ENCODE measurements around the gene USP3. TPM values are rescaled to one million over a fixed set of nuclear protein-coding genes. Genes with fewer than 3 reads are reported as not detected.

Gene USP3
- total RNA-seq, 1 donor from 2014 or later, result 74.5 TPM

GRCh38 chr15:63473749-63473998 is 30.7 kb upstream of the USP3 start:
- ATAC-seq, result no peak
- no peak overlapping the region for H3K4me3 ChIP-seq
- H3K4me1 ChIP-seq, result peaks cover 41% of the 10 kb centered on the region
- DNase-seq, result no peak
- intact Hi-C loops (cut with DNase I), result no loop called here
- no peak for TF ChIP-seq CTCF (IDR thresholded peaks at IDR 0.05)
- no peaks in the 10 kb centered on the region for H3K27me3 ChIP-seq (ENCODE audit: low read depth)
- H3K36me3 ChIP-seq, result no peaks in the 10 kb centered on the region
- H3K27ac ChIP-seq, result peak overlapping the region; percentile 44
- no peaks in the 10 kb centered on the region for H3K9me3 ChIP-seq

DNA sequence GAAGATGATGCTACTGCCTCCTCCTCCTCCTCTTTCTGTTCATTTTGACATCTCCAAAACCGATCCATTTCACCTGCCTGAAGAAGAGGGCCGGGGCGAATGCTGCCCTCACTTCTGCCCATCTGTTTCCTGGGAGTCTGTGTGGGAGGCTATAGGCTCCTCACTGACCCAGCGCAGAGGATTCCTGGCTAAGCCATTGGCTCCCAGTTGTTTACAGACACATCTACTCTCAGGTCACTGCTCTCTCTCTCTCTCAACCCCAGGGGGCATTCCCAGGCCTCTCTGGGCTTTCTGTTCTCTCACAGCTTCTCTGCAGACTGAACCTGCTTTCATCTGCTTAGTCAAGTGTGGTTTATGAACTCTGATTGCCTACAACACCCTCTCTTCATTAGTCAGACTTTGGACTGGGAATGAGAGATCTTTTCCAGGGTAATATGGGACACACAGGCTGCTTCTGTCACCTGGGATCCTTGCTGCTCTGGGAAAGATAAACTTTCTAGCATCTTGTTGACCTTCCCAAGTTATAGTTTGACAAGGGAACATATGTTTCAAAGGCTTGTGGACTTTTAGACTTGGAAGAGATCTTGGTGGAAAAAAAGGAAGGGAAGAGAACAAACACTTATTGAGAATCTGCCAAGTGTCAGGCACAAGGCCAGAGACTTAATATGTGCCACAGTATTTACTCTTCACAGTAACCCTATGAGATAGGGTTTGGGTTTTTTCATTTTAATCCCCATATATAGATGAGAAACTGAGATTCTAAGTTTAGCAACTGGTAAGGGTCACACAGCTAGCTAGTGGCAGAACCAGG is 30.2 kb upstream of the USP3 start:
- Histone ChIP-seq H3K4me3 (no peak overlapping the region), H3K4me1 (peaks cover 44% of the 10 kb centered on the region), H3K9me3 (no peaks in the 10 kb centered on the region), H3K27me3 (ENCODE audit: low read depth) (no peaks in the 10 kb centered on the region), H3K36me3 (no peaks in the 10 kb centered on the region), H3K27ac (peak overlapping the region; percentile 44)
- intact Hi-C loops (cut with DNase I), result no loop called here
- TF ChIP-seq CTCF (IDR thresholded peaks at IDR 0.05), result no peak
- ATAC-seq, result peak; percentile 60 to 67
- no peak for DNase-seq

DNA sequence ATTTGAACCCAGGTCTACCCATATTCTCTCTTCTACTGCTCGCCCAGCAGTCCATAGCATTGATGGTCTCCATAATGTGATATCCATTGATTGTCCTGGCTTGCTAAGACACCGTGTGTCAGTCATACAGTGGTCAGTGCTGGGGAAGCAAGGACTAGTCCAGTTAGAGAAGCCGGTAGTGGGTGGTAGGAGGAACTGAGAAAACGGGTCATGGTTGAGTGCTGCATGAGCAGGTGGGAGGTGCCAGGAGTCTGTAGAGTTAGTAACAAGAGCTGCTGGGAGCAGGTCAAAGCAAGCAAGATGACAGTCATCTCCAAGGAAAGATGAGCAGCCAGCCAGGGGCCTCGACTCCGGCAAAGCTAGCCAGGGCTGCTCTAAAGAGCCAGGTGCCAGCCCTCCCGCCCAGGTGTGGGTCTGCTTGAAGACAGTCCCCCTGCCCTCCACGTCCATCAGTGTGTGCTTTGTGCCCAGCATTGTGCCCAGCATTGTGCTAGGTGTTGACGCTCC is 29.5 kb upstream of the USP3 start:
- ATAC-seq (peak; percentile 70 to 83), DNase-seq (peak; percentile 65)
- Histone ChIP-seq H3K4me1 (peaks cover 51% of the 10 kb centered on the region), H3K36me3 (no peaks in the 10 kb centered on the region), H3K9me3 (no peaks in the 10 kb centered on the region), H3K27ac (peak overlapping the region; percentile 44), H3K4me3 (no peak overlapping the region), H3K27me3 (ENCODE audit: low read depth) (no peaks in the 10 kb centered on the region)
- no peak for TF ChIP-seq CTCF (IDR thresholded peaks at IDR 0.05)
- intact Hi-C loops (cut with DNase I), result no loop called here

- no peaks in the 10 kb centered on the region for H3K27me3 ChIP-seq (ENCODE audit: low read depth)
- TF ChIP-seq CTCF (IDR thresholded peaks at IDR 0.05), result no peak
- no peak overlapping the region for H3K4me3 ChIP-seq
- H3K36me3 ChIP-seq, result no peaks in the 10 kb centered on the region
- no peak for ATAC-seq
- no peaks in the 10 kb centered on the region for H3K9me3 ChIP-seq
- intact Hi-C loops (cut with DNase I), result no loop called here
- H3K27ac ChIP-seq, result no peak overlapping the region
- no peak for DNase-seq
- H3K4me1 ChIP-seq, result peaks cover 59% of the 10 kb centered on the region
These were observed 28.7 kb upstream of the USP3 start for GRCh38 chr15:63475707-63476106.

- Histone ChIP-seq H3K9me3 (no peaks in the 10 kb centered on the region), H3K4me1 (peaks cover 62% of the 10 kb centered on the region), H3K27ac (no peak overlapping the region), H3K36me3 (no peaks in the 10 kb centered on the region), H3K4me3 (no peak overlapping the region), H3K27me3 (ENCODE audit: low read depth) (no peaks in the 10 kb centered on the region)
- no peak for TF ChIP-seq CTCF (IDR thresholded peaks at IDR 0.05)
- no peak for DNase-seq
- intact Hi-C loops (cut with DNase I), result no loop called here
- no peak for ATAC-seq
These were observed 28.2 kb upstream of the USP3 start for GRCh38 chr15:63476229-63476632.

All from lower lobe of right lung (tissue), 2 donors.